GM12878 (cell line): ENCODE measurements around the gene RFLNA. TPM values are rescaled to one million over a fixed set of nuclear protein-coding genes. Genes with fewer than 3 reads are reported as not detected.

Experiments used
- ATAC-seq: fragments of 200-7000 bp; cut with Tn5 transposase; 3 replicates; pipeline ENCODE4 v1.9.1; 2020; ENCODE audit warnings: mild to moderate bottlenecking, moderate library complexity
- BruUV-seq: library from RNA; stranded (reverse); fragments of 400-500 nt; replicated peaks from 2 replicates; lab custom pipeline; 2021; lab: Mats Ljungman, UMichigan
- CTCF ChIA-PET: fragments of 300-600 bp; sonication (Branson Sonifier 250); formaldehyde crosslinking; extraction: SDS; loops from one replicate; lab custom pipeline; 2021; ENCODE audit warnings: inconsistent platforms; lab: Yijun Ruan, JAX
- POLR2A ChIA-PET: fragments of 350-600 bp; formaldehyde crosslinking; extraction: SDS; loops from one replicate; lab custom pipeline; 2021; ENCODE audit warnings: inconsistent platforms; lab: Charles Lee
- RAD21 ChIA-PET: fragments of 300-600 bp; sonication (Branson Sonifier 250); formaldehyde crosslinking; loops from one replicate; lab custom pipeline; 2023; ENCODE audit warnings: antibody characterized with exemption; ENCODE audit not compliant: unreplicated experiment; lab: Charles Lee
- SMC1A ChIA-PET: fragments of 300-600 bp; sonication (Branson Sonifier 250); formaldehyde crosslinking; loops from one replicate; lab custom pipeline; 2023; ENCODE audit not compliant: unreplicated experiment, uncharacterized antibody; lab: Charles Lee
- DNase-seq: peaks from one replicate; pipeline ENCODE4 v3.0.0-alpha.2; 2011; ENCODE audit warnings: low read depth, low spot score
- FAIRE-seq: peaks from 3 replicates; lab custom pipeline; 2011; peaks lifted over from hg19 to GRCh38; lab: Jason Lieb, UNC
- H2AFZ ChIP-seq: 2 replicates; pipeline ENCODE4 v1.6.0; 2011; ENCODE audit warnings: low read depth, low read length, control low read depth; ENCODE audit not compliant: control insufficient read depth
- H3K27ac ChIP-seq: 2 replicates; pipeline ENCODE4 v1.5.1; 2011; ENCODE audit warnings: control low read depth; ENCODE audit not compliant: control insufficient read depth, insufficient read depth
- H3K27me3 ChIP-seq, 2 experiments: replicated peaks in 1 of 2; 2 replicates each; pipeline versions ENCODE4 v1.6.0 to v1.6.1; 2011; ENCODE audit warnings: low read length in 1 of 2; ENCODE audit not compliant: control insufficient read depth in 2 of 2, insufficient read depth in 2 of 2
- H3K36me3 ChIP-seq, 2 experiments: 2 replicates each; pipeline ENCODE4 v1.5.1; 2011; ENCODE audit warnings: low read length in 1 of 2; ENCODE audit not compliant: control insufficient read depth in 2 of 2, insufficient read depth in 2 of 2
- H3K4me1 ChIP-seq: 2 replicates; pipeline ENCODE4 v1.6.1; 2011; ENCODE audit warnings: mild to moderate bottlenecking, low read length, moderate library complexity, mixed read lengths; ENCODE audit not compliant: control insufficient read depth, insufficient read depth
- H3K4me2 ChIP-seq: 2 replicates; pipeline ENCODE4 v1.6.0; 2011; ENCODE audit warnings: control low read depth; ENCODE audit not compliant: control insufficient read depth, insufficient read depth
- H3K4me3 ChIP-seq: fragments of 200-600 bp; sonication (generic); 2 replicates; pipeline ENCODE4 v1.5.1; 2016
- H3K79me2 ChIP-seq: 2 replicates; pipeline ENCODE4 v1.6.0; 2011; ENCODE audit warnings: low read length; ENCODE audit not compliant: control insufficient read depth, insufficient read depth
- H3K9ac ChIP-seq: 2 replicates; pipeline ENCODE4 v1.8.0; 2011; ENCODE audit warnings: low read length, control low read depth, mixed read lengths; ENCODE audit not compliant: control insufficient read depth, insufficient read depth
- H3K9me3 ChIP-seq: replicated peaks from 3 replicates; pipeline ENCODE4 v1.5.1; 2011; ENCODE audit warnings: mild to moderate bottlenecking, low read length; ENCODE audit not compliant: control insufficient read depth, insufficient read depth
- H4K20me1 ChIP-seq: 2 replicates; pipeline ENCODE4 v1.6.0; 2011; ENCODE audit not compliant: control insufficient read depth, insufficient read depth
- BACH1 ChIP-seq: fragments of 450-650 bp; IDR thresholded peaks from 2 replicates; pipeline ENCODE4 v1.6.1; 2017; ENCODE audit warnings: mild to moderate bottlenecking, borderline replicate concordance
- CBFB ChIP-seq: IDR thresholded peaks from 2 replicates; pipeline ENCODE4 v1.6.1; 2016; ENCODE audit warnings: antibody characterized with exemption, low read depth
- IKZF1 ChIP-seq: fragments of 450-650 bp; conservative IDR thresholded peaks from 2 replicates; pipeline ENCODE4 v1.6.1; 2017; ENCODE audit warnings: antibody characterized with exemption, mild to moderate bottlenecking
- KAT2A ChIP-seq: conservative IDR thresholded peaks from 2 replicates; pipeline ENCODE4 v1.6.1; 2011; ENCODE audit warnings: low read depth, low read length; ENCODE audit not compliant: control insufficient read depth
- MTA2 ChIP-seq: fragments of 450-650 bp; IDR thresholded peaks from 2 replicates; pipeline ENCODE4 v1.6.1; 2016; ENCODE audit warnings: low read depth, mild to moderate bottlenecking, moderate library complexity
- MXI1 ChIP-seq: fragments of 150-350 bp; IDR thresholded peaks from 2 replicates; pipeline ENCODE4 v1.6.1; 2011; ENCODE audit warnings: low read depth, mild to moderate bottlenecking, inconsistent platforms, low read length, improper control_type of control experiment
- NFIC ChIP-seq: IDR thresholded peaks from 2 replicates; pipeline ENCODE4 v1.6.1; 2012; ENCODE audit warnings: low read depth, mild to moderate bottlenecking, inconsistent platforms, low read length, moderate library complexity
- NRF1 ChIP-seq: conservative IDR thresholded peaks from 2 replicates; pipeline ENCODE4 v1.6.1; 2011; ENCODE audit warnings: mild to moderate bottlenecking, low read depth, low read length, improper control_type of control experiment
- RAD51 ChIP-seq: fragments of 450-650 bp; IDR thresholded peaks from 2 replicates; pipeline ENCODE4 v1.6.1; 2016; ENCODE audit warnings: moderate library complexity, mild to moderate bottlenecking, inconsistent platforms
- RUNX3 ChIP-seq: IDR thresholded peaks from 2 replicates; pipeline ENCODE4 v1.6.1; 2012; ENCODE audit warnings: low read length, inconsistent platforms
- SUZ12 ChIP-seq: fragments of 200-600 bp; sonication (generic); IDR thresholded peaks from one replicate; pipeline ENCODE4 v1.6.1; 2018; ENCODE audit warnings: antibody characterized with exemption, mild to moderate bottlenecking; ENCODE audit not compliant: unreplicated experiment
- YY1 ChIP-seq: IDR thresholded peaks from 2 replicates; pipeline ENCODE4 v1.6.1; 2011; ENCODE audit warnings: low read depth, mild to moderate bottlenecking, low read length
- ZNF384 ChIP-seq: IDR thresholded peaks from 2 replicates; pipeline ENCODE4 v1.6.1; 2012; ENCODE audit warnings: low read depth, mild to moderate bottlenecking, low read length, improper control_type of control experiment, borderline replicate concordance
- WGBS: methylation state at CpG from one replicate; pipeline ENCODE4 v1.1.6; 2016; ENCODE audit warnings: low lambda C conversion rate; ENCODE audit not compliant: insufficient replicate concordance, insufficient coverage; ENCODE audit errors: missing lambda C conversion rate; 5-methylcytosine and 5-hydroxymethylcytosine counted together
- in situ Hi-C: fragments of 300-500 bp; cut with MboI; formaldehyde crosslinking; loops from 9 replicates; pipeline ENCODE4 v1.14.3; 2018; ENCODE audit warnings: mixed read lengths
- intact Hi-C: fragments of 100-400 bp; cut with micrococcal nuclease; formaldehyde crosslinking; loops from one replicate; pipeline ENCODE4 v1.14.2; 2022; ENCODE audit not compliant: unreplicated experiment
- polyA plus RNA-seq, 11 experiments: library from polyadenylated mRNA; depleted of rRNA in 4 of 11; unstranded in 6 of 11; stranded (reverse) in 5 of 11; fragments of >200 nt; fragmentation: Nextera tagmentation in 4 of 11; fragmentation: Illumina TruSeq in 1 of 11; extraction: Ambion mirVana in 4 of 11; extraction: Trizol in 1 of 11; gene quantifications; 1 replicate in 1 of 11; 2 replicates in 10 of 11; pipeline versions ENCODE4 v1.2.1 to v1.2.3, GENCODE V29; 2011 to 2016; ENCODE audit warnings: inconsistent platforms in 2 of 11, missing spikeins in 2 of 11, low read depth in 1 of 11
- total RNA-seq, 4 experiments: library from RNA; depleted of rRNA in 3 of 4; stranded (reverse); fragments of >200 nt in 3 of 4; fragmentation: Illumina TruSeq in 1 of 4; extraction: Trizol in 1 of 4; gene quantifications; 2 replicates each; pipeline versions ENCODE4 v1.2.1 to v1.2.3, GENCODE V29; 2013 to 2021
- TF ChIP-seq, protein P1 (sequence below): IDR thresholded peaks from 2 replicates; pipeline ENCODE4 v1.6.1; 2012; ENCODE audit warnings: low read depth, low read length, improper control_type of control experiment
- TF ChIP-seq, protein P2 (sequence below): fragments of 450-650 bp; IDR thresholded peaks from 2 replicates; pipeline ENCODE4 v1.6.1; 2014; ENCODE audit warnings: mild to moderate bottlenecking
- TF ChIP-seq, protein P3 (sequence below): IDR thresholded peaks from 2 replicates; pipeline ENCODE4 v1.6.1; 2012; ENCODE audit warnings: low read length, inconsistent platforms

RFLNA gene
- total and polyA plus RNA-seq, 10 of the 15 experiments (the other 5 are each of a cell fraction or from before 2014, with no cell fraction given), result 0.08 TPM; not detected in 9

DNA sequence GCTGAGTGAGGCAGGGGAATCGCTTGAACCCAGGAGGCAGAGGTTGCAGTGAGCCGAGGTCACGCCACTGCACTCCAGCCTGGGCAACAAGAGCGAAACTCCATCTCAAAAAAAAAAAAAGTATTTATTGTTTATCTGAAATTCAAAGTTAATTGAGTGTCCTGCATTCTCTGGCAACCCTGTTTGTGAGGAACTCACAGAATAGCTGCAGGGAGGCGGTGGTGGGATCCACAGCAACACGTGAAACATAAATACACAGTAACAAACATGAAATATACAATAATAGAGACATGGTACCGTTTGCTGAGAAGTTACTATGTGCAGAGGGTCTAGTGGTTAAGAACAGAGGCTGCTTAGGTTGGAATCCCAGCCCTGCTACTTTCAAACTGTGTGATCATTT is 43.7 kb upstream of the RFLNA start:
- CTCF ChIA-PET, result no interaction called here
- in situ Hi-C loops, result no loop called here
- TF ChIP-seq, protein P1, sequence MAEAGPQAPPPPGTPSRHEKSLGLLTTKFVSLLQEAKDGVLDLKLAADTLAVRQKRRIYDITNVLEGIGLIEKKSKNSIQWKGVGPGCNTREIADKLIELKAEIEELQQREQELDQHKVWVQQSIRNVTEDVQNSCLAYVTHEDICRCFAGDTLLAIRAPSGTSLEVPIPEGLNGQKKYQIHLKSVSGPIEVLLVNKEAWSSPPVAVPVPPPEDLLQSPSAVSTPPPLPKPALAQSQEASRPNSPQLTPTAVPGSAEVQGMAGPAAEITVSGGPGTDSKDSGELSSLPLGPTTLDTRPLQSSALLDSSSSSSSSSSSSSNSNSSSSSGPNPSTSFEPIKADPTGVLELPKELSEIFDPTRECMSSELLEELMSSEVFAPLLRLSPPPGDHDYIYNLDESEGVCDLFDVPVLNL, result no peak
- TF ChIP-seq, protein P2, sequence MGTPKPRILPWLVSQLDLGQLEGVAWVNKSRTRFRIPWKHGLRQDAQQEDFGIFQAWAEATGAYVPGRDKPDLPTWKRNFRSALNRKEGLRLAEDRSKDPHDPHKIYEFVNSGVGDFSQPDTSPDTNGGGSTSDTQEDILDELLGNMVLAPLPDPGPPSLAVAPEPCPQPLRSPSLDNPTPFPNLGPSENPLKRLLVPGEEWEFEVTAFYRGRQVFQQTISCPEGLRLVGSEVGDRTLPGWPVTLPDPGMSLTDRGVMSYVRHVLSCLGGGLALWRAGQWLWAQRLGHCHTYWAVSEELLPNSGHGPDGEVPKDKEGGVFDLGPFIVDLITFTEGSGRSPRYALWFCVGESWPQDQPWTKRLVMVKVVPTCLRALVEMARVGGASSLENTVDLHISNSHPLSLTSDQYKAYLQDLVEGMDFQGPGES, result no peak
- no peak for TF ChIP-seq ZNF384
- TF ChIP-seq BACH1, result no peak
- no peak for TF ChIP-seq NRF1
- no peak for TF ChIP-seq MTA2
- TF ChIP-seq, protein P3, sequence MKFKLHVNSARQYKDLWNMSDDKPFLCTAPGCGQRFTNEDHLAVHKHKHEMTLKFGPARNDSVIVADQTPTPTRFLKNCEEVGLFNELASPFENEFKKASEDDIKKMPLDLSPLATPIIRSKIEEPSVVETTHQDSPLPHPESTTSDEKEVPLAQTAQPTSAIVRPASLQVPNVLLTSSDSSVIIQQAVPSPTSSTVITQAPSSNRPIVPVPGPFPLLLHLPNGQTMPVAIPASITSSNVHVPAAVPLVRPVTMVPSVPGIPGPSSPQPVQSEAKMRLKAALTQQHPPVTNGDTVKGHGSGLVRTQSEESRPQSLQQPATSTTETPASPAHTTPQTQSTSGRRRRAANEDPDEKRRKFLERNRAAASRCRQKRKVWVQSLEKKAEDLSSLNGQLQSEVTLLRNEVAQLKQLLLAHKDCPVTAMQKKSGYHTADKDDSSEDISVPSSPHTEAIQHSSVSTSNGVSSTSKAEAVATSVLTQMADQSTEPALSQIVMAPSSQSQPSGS, result no peak
- TF ChIP-seq NFIC, result no peak
- TF ChIP-seq RUNX3, result no peak
- no peak for TF ChIP-seq CBFB
- TF ChIP-seq RAD51, result no peak
- no peak for TF ChIP-seq KAT2A
- TF ChIP-seq MXI1, result no peak
- no peak for TF ChIP-seq IKZF1
- no peak for TF ChIP-seq SUZ12
- TF ChIP-seq YY1, result no peak
- SMC1A ChIA-PET, result interaction anchor here (0.5 kb wide), 1 partner anchor 169 kb away, joined by 3 read pairs; no protein-coding TSS in a partner anchor
- Histone ChIP-seq H3K9me3 (peaks cover 5% of the 10 kb centered on the region), H2AFZ (no peak overlapping the region), H3K4me2 (no peak overlapping the region), H3K36me3 (no peaks in the 10 kb centered on the region), H3K9ac (no peak overlapping the region), H3K27ac (no peak overlapping the region), H3K79me2 (no peaks in the 10 kb centered on the region), H3K27me3 (peaks cover 0 to 1% of the 10 kb centered on the region in 2 experiments; a peak in 1 of 4 replicates), H4K20me1 (no peaks in the 10 kb centered on the region), H3K4me3 (no peak overlapping the region), H3K4me1 (no peaks in the 10 kb centered on the region)
- RAD21 ChIA-PET, result no interaction called here
- no TSS peak for BruUV-seq
- POLR2A ChIA-PET, result no interaction called here
- ATAC-seq (no peak), FAIRE-seq (no peak), DNase-seq (no peak)
- intact Hi-C loops, result no loop called here
- 30% methylated on average over 7 of the region's 7 CpGs for WGBS
